GM19238 (cell line): Measurements from ENCODE around the gene KRTAP19-1.

Experiments
- DNase-seq: peaks from one replicate; pipeline ENCODE4 v3.0.0; 2011; ENCODE audit warnings: low spot score; ENCODE audit not compliant: insufficient read length

KRTAP19-1 gene

DNA sequence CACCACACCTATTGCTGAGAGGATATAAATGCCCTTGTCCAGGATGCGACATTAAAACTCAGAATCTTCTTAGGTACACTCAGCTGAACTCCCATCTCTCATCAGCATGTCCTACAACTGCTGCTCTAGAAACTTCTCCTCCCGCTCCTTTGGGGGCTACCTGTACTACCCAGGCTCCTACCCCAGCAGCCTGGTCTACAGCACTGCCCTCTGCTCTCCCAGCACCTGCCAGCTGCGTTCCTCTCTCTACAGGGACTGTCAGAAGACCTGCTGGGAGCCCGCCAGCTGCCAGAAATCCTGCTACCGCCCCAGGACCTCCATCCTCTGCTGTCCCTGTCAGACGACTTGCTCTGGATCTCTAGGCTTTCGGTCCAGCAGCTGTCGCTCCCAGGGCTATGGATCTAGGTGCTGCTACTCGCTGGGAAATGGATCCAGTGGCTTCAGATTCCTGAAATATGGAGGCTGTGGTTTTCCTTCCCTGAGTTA, 50.0 kb downstream of the KRTAP19-1 start, which contains the start of gene KRTAP13-4:
Gene KRTAP13-4 (plus strand): TSS at position 51 of the 486 bp plus-strand sequence. CDS start 56 bp downstream, at position 107.
- DNase-seq: no peak
